BLaER1 treated with 17β-estradiol and CSF1 and Interleukin-3, amounts not matched to agents 10 nM and 100 nM (cell line): ENCODE data around the gene ELK4.

Experiments used
- H3K27ac ChIP-seq, 11 experiments: shearing (Covaris generic); formaldehyde crosslinking; 2 replicates each; pipeline ENCODE4 v1.8.1; 2022
- H3K27me3 ChIP-seq, 11 experiments: shearing (Covaris generic); formaldehyde crosslinking; 2 replicates each; pipeline ENCODE4 v1.8.1; 2022
- H3K36me3 ChIP-seq, 11 experiments: shearing (Covaris generic); formaldehyde crosslinking; 2 replicates each; pipeline ENCODE4 v1.8.1; 2022
- H3K4me1 ChIP-seq, 10 experiments: shearing (Covaris generic); formaldehyde crosslinking; 2 replicates each; pipeline ENCODE4 v1.8.1; 2022
- H3K4me2 ChIP-seq, 11 experiments: shearing (Covaris generic); formaldehyde crosslinking; 2 replicates each; pipeline ENCODE4 v1.8.1; 2022
- H3K4me3 ChIP-seq, 10 experiments: shearing (Covaris generic); formaldehyde crosslinking; 2 replicates each; pipeline ENCODE4 v1.8.1; 2022
- H3K9ac ChIP-seq, 11 experiments: shearing (Covaris generic); formaldehyde crosslinking; 2 replicates each; pipeline ENCODE4 v1.8.1; 2022
- H3K9me3 ChIP-seq, 11 experiments: shearing (Covaris generic); formaldehyde crosslinking; replicated peaks in 1 of 11; 2 replicates each; pipeline ENCODE4 v1.8.1; 2022
- H4K20me1 ChIP-seq, 11 experiments: shearing (Covaris generic); formaldehyde crosslinking; 2 replicates each; pipeline ENCODE4 v1.8.1; 2022
- Cebpa-rat ChIP-seq, 11 experiments: shearing (Covaris generic); IDR thresholded peaks; 2 replicates each; pipeline ENCODE4 v1.8.1; 2022

The ELK4 gene

DNA sequence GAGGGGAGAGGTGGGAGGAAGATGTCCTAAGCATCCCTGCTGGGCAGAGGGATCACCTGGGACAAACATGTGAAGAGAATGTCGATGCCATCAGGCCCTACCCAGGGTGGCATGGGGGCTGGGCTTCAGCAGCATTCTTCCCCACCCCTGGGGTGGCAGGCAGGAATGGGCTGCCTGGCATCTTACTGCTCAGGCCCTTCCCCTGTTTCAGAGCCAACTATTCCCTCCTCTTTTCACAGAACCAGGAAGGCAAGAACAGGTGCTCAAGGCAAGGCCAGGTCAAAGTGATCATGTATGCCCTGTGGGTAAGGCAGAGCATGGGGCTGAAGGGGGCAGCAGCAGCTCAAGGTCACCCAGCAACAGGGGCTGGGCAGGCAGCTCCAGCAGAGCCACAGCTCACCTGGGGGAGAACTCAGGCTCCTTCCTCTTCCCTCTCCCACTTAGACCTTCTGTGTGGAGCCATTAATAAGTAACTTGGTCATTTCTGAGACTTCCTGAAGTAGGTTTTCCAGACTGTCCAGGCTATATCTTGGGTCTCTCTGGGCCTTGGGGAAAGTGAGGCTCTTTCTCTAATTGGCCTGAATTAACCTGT, 56.4 kb downstream of the ELK4 start:
- Histone ChIP-seq H4K20me1 (peaks cover 0 to 10% (median 0%) of the 10 kb centered on the region in 11 experiments; a peak in 4 of 22 replicates), H3K4me2 (no peak overlapping the region), H3K4me3 (no peak overlapping the region), H3K27me3 (peaks cover 10 to 22% (median 21%) of the 10 kb centered on the region in 11 experiments), H3K9me3 (no peaks in the 10 kb centered on the region), H3K9ac (no peak overlapping the region), H3K36me3 (no peaks in the 10 kb centered on the region), H3K27ac (no peak overlapping the region), H3K4me1 (no peaks in the 10 kb centered on the region)
- TF ChIP-seq Cebpa-rat (IDR thresholded peaks at IDR 0.05): no peak

DNA sequence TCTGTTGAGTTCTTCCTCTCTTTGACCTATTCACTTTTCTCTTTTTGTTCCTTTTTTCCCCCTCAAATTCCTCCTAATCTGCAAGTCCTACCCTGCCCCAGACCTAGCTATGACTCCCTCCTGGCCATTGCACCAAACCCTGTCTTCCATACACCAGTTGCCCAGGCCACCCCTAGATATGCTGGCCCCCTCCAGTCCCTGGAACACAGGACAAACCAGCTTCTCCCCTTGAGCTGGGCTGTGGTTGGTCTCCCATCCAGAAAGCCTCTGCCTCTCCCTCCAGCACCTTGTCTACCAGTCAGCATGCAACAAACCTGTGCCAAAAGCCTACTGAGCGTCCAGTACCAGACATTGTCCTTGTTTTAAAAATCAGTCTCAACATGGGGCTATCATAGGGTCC, 59.4 kb downstream of the ELK4 start:
- Histone ChIP-seq H3K4me2 (no peak overlapping the region), H3K9me3 (no peaks in the 10 kb centered on the region), H3K4me1 (peaks cover 0 to 7% (median 4%) of the 10 kb centered on the region in 10 experiments; a peak in 10 of 20 replicates), H3K9ac (no peak overlapping the region), H3K36me3 (no peaks in the 10 kb centered on the region), H3K27me3 (peaks cover 40 to 52% (median 50%) of the 10 kb centered on the region in 11 experiments), H3K4me3 (no peak overlapping the region), H3K27ac (no peak overlapping the region), H4K20me1 (peaks cover 0 to 30% (median 0%) of the 10 kb centered on the region in 11 experiments; a peak in 7 of 22 replicates)
- TF ChIP-seq Cebpa-rat (IDR thresholded peaks at IDR 0.05): no peak

DNA sequence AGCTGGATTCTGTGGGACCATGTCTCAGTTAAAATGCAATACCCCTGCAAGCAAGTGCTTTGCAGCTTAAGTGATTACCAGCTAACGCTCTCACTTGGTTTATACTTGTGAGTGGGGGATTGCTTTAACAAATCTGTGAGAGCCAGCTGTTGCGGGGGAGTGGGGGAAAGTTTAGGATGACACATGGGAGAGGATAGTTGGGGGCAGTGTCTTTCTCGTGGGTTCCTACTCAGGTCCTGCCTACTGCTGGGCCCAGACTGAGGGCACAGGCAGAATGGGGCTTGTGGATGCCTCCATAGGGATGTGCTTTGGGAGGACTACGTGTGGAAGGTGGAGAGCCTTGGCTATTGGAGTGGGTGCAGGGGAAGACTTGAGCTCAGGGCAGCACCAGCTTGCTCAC, 60.1 kb downstream of the ELK4 start:
- H3K9ac ChIP-seq: no peak overlapping the region
- peaks cover 46 to 59% (median 57%) of the 10 kb centered on the region in 11 experiments for H3K27me3 ChIP-seq
- no peaks in the 10 kb centered on the region for H3K9me3 ChIP-seq
- H3K4me3 ChIP-seq: no peak overlapping the region
- no peak for TF ChIP-seq Cebpa-rat (IDR thresholded peaks at IDR 0.05)
- peaks cover 0 to 7% (median 4%) of the 10 kb centered on the region in 10 experiments; a peak in 10 of 20 replicates for H3K4me1 ChIP-seq
- H3K36me3 ChIP-seq: no peaks in the 10 kb centered on the region
- H4K20me1 ChIP-seq: peaks cover 0 to 34% (median 0%) of the 10 kb centered on the region in 11 experiments; a peak in 8 of 22 replicates
- H3K27ac ChIP-seq: no peak overlapping the region
- no peak overlapping the region for H3K4me2 ChIP-seq

DNA sequence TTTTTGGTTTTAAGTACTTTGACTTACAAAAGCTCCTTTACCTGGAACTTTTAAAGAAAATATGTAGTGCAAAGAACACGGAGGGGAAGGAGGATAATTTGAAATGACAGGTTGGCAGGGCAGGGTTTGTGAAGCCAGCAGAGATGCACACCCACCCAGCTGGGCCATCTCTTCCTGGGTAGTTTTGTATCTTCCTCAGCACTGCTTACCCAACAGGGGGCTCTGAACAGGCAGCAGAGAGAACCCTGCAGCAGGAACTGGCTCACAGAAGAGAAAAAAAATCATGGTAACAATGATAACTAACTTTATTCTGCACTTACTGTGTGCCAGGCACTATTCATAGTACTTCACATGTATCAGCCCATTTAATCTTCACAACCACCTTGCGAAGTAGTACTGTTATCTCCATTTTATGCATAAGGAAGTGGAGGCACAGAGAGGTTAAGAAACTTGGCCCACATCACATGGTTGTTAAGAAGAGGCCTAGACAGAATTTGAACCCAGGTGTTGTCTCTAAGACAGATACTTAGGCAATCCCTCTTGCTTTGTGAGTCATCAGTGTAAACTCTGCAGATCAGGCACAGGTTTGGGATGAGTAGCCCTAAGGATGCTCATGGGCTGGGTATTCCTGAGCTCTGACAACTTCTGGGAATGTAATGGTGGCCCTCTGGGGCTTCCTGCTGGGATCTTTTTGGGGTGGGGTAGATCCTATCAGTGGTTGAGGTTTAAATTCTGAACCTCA, 60.8 kb downstream of the ELK4 start:
- Histone ChIP-seq H3K4me3 (no peak overlapping the region), H3K9ac (no peak overlapping the region), H3K9me3 (no peaks in the 10 kb centered on the region), H4K20me1 (peaks cover 0 to 34% (median 0%) of the 10 kb centered on the region in 11 experiments; a peak in 8 of 22 replicates), H3K4me1 (peaks cover 0 to 7% (median 4%) of the 10 kb centered on the region in 10 experiments; a peak in 10 of 20 replicates), H3K4me2 (no peak overlapping the region), H3K27me3 (peaks cover 54 to 66% (median 63%) of the 10 kb centered on the region in 11 experiments), H3K27ac (no peak overlapping the region), H3K36me3 (no peaks in the 10 kb centered on the region)
- no peak for TF ChIP-seq Cebpa-rat (IDR thresholded peaks at IDR 0.05)

DNA sequence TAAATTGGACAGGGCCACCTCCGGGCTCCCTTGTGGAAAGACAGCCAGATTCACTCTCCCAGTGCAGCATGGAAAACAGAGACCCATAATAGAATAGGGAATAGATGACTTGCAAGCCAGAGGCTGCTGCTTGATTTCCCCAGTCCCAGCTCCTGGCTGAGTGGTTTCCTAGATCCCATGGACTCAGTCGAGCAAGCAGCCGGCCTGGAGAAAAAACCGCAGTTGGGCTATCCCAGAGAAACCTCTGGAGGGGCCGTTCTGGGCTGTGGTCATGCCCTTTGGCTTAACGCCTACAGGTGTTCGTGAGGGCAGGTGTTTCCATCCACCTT, 61.7 kb downstream of the ELK4 start:
- Histone ChIP-seq H3K4me1 (peaks cover 0 to 7% (median 4%) of the 10 kb centered on the region in 10 experiments; a peak in 10 of 20 replicates), H3K36me3 (no peaks in the 10 kb centered on the region), H3K4me2 (no peak overlapping the region), H4K20me1 (peaks cover 0 to 30% (median 0%) of the 10 kb centered on the region in 11 experiments; a peak in 8 of 22 replicates), H3K9me3 (no peaks in the 10 kb centered on the region), H3K27ac (no peak overlapping the region), H3K27me3 (peaks cover 54 to 74% (median 64%) of the 10 kb centered on the region in 11 experiments), H3K4me3 (no peak overlapping the region), H3K9ac (no peak overlapping the region)
- no peak for TF ChIP-seq Cebpa-rat (IDR thresholded peaks at IDR 0.05)

DNA sequence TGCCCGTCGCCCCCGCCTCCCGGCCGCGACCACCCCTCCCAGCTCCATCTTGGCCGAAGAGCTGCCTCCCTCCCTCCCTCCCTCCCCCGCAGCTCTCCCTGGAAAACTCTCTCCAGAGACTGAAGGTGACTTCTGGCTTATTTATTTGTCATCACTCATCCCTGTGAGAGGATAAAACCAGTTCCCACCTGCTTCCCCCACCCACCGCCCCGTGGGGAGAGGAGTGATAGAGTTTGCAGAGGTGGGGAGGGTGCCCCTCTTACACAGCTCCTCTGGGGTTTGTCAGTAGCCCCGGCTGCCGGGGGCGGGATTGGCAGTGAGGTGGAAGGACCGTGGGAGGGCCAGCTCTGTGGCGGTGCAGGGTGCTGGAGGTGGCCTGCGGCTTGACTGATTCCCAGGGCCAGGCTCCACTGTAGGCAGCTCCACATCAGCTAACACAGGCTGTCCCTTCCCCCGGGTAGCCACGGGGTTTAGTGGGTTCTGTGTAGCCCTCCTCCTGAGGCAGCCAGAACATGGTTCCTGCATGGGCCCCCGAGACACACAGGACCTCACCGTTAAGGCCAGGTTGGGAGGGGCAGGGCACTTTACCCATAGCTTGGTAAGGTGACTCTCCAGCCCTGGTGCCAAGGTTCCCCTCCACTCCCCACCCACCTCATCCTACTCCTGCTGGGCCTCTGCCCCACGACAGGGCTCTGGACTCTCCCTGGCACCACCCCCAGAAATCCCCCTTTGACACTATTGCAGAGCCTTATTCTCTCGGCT, 62.2 kb downstream of the ELK4 start:
- Histone ChIP-seq H4K20me1 (peaks cover 0 to 25% (median 0%) of the 10 kb centered on the region in 11 experiments; a peak in 8 of 22 replicates), H3K4me2 (no peak overlapping the region), H3K4me3 (no peak overlapping the region), H3K27me3 (peaks cover 54 to 74% (median 64%) of the 10 kb centered on the region in 11 experiments), H3K4me1 (peaks cover 0 to 7% (median 4%) of the 10 kb centered on the region in 10 experiments; a peak in 10 of 20 replicates), H3K27ac (no peak overlapping the region), H3K36me3 (no peaks in the 10 kb centered on the region), H3K9me3 (no peaks in the 10 kb centered on the region), H3K9ac (no peak overlapping the region)
- TF ChIP-seq Cebpa-rat (IDR thresholded peaks at IDR 0.05): no peak

DNA sequence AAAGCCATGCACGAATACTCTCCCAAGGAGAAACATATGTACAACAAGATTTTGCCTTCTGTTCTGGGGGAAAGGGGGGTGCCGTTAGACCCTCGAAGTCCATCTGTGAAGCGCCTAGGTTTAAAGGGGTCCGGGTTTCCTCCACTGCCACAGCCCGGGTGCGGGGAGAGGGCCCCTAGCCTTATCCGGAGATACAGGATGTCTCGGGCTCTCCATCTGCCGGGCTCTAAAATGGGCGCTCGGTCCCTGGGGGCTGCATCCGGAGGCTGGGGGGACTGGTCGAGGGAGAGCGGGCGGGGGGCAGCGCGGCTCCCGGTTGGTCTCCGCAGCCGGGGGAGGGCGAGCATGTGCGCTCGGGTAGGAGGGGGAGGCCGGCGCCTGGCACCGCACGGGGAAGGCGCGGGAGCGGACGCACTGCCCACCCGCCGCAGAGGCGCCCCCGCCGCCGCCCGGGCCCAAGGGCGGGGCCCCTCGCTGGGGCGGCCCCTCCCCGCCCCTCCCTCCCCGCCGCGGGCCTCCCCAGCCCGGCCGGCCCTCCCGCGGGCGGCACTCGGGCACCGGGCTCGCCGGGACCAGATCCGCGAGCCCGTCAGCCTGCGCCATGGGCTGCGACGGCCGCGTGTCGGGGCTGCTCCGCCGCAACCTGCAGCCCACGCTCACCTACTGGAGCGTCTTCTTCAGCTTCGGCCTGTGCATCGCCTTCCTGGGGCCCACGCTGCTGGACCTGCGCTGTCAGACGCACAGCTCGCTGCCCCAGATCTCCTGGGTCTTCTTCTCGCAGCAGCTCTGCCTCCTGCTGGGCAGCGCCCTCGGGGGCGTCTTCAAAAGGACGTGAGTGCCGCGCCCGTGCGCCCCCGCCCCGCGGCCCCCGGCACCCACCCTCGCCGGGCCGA, 63.1 kb downstream of the ELK4 start:
- no peak for TF ChIP-seq Cebpa-rat (IDR thresholded peaks at IDR 0.05)
- Histone ChIP-seq H3K36me3 (no peaks in the 10 kb centered on the region), H4K20me1 (peaks cover 0 to 25% (median 0%) of the 10 kb centered on the region in 11 experiments; a peak in 8 of 22 replicates), H3K4me1 (peaks cover 0 to 7% (median 4%) of the 10 kb centered on the region in 10 experiments; a peak in 10 of 20 replicates), H3K9ac (no peak overlapping the region; a peak in 2 of 22 replicates), H3K27ac (no peak overlapping the region), H3K27me3 (peaks cover 54 to 74% (median 64%) of the 10 kb centered on the region in 11 experiments), H3K4me2 (peak overlapping the region; percentile 62 to 88 (median 73)), H3K9me3 (no peaks in the 10 kb centered on the region), H3K4me3 (peak overlapping the region; percentile 30 to 63 (median 48); a peak in 16 of 20 replicates)

DNA sequence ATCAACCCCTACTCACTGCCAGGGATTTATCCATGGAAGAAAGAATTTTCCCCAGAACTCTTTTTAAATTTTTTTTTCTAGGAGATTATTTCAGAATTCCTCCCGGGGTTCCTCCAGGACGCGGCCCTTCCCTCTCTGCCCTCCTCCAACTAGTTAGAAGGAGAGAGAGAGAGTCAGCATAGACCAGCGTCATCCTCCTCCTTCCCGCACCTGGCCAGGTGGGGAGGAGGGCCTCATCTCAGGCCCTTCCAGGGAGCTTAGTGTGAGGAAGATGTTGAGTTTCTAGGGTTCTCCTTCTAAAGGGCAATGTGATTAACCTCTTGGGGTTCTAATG, 63.7 kb downstream of the ELK4 start:
- H3K9me3 ChIP-seq: no peaks in the 10 kb centered on the region
- H3K27me3 ChIP-seq: peaks cover 54 to 74% (median 64%) of the 10 kb centered on the region in 11 experiments
- H4K20me1 ChIP-seq: peaks cover 0 to 25% (median 0%) of the 10 kb centered on the region in 11 experiments; a peak in 8 of 22 replicates
- H3K27ac ChIP-seq: no peak overlapping the region
- no peak overlapping the region for H3K9ac ChIP-seq
- H3K36me3 ChIP-seq: no peaks in the 10 kb centered on the region
- peak overlapping the region in 4 of 10 experiments; percentile 33 to 52 (median 42); a peak in 3 of 20 replicates for H3K4me3 ChIP-seq
- H3K4me2 ChIP-seq: peak overlapping the region in 10 of 11 experiments; percentile 62 to 88 (median 71); a peak in 16 of 22 replicates
- TF ChIP-seq Cebpa-rat (IDR thresholded peaks at IDR 0.05): no peak
- H3K4me1 ChIP-seq: peaks cover 0 to 7% (median 4%) of the 10 kb centered on the region in 10 experiments; a peak in 10 of 20 replicates
